Hematopoietic multipotent progenitor cell treated with erythropoietin and hydrocortisone succinate and interleukin-3 and kit ligand, for 6 days (in vitro differentiated cells): ENCODE data around the gene PTPRN2.
"Not testable (repeated sequence)": the region's sequence is repeated elsewhere in the genome, so short reads cannot be mapped to it uniquely, and the experiment has no call there.

Experiments
- DNase-seq: peaks from one replicate; pipeline ENCODE4 v3.0.0-alpha.2; 2015

Gene PTPRN2

DNA sequence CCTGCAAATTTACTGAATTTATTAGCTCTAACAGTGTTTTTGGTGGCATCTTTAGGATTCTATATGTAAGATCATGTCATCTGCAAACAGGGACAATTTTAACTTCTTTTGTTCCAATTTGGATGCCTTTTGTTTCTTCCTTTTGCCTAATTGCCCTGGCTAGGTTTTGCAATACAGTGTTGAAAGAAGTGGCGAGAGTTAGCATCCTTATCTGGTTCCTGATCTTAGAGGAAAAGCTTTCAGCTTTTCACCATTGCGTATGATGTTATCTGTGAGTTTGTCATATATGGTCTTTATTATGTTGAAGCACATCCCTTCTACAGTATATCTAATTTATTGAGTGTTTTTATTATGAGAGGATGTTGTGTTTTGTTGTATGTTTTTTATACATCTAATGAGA is 301.4 kb downstream of the PTPRN2 start:
- peak; percentile 18 for DNase-seq

DNA sequence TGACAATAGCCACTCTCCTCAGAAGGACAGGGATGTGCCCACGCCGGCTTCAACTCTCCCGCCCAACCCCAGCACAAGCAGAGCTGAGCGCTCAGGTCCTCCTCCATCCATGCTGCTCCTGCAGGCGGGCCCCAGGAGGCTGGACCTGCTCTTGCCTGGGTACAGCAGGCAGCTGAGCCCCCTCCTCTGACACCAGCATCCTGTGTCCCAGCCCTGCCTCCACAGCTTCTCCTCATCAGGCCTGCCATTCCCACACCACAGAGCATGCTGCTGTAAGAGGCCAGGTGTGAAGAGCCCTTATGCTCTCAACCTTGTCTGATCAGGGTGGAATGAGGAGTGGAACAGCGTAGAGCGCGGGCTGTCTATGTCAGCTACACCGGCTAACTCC is 302.2 kb downstream of the PTPRN2 start:
- DNase-seq: no peak

DNA sequence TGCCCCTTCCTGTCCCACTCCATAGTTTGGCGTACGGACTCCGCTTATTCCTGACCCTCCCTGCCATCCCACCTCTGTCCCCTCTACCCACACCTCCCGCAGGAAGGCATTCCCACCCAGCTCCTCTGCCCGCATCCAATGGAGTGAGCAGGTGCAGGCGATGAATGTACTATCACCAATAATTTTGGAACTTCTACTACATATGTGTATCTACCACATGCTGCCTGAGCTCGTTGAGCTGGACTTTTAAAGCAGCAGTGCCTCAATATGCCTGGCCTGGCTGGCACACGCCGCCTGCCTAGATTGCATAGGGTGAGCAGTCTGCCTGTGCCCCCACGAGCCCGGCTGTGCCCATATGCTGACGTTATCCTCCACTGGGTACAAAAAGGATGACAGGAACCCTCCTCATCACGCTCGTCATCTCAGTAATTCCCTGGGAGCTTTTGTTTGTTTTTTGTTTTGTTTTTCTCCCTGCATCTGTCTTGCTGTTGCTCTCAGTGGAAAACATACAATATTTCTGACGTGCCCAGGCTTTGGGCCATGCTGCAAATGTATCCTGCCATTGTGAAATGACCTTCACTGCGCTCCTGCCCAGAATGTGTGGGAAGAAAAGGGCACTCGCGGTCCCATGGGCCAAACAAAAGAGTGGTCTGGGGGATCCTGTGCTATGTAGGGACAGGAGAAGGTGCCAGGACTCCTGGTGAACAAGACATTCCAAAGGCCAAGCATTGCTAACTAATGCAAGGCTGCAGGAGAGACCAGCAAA is 302.8 kb downstream of the PTPRN2 start:
- DNase-seq: no peak

- no peak for DNase-seq
Observed at GRCh38 chr7:158284121-158284520, 303.5 kb downstream of the PTPRN2 start.

GRCh38 chr7:158283016-158283974 is 304.3 kb downstream of the PTPRN2 start:
- DNase-seq: no peak

- no peak for DNase-seq
Observed at GRCh38 chr7:158282461-158283001, 305.1 kb downstream of the PTPRN2 start.

GRCh38 chr7:158281441-158281840 is 306.2 kb downstream of the PTPRN2 start:
- DNase-seq: no peak

DNA sequence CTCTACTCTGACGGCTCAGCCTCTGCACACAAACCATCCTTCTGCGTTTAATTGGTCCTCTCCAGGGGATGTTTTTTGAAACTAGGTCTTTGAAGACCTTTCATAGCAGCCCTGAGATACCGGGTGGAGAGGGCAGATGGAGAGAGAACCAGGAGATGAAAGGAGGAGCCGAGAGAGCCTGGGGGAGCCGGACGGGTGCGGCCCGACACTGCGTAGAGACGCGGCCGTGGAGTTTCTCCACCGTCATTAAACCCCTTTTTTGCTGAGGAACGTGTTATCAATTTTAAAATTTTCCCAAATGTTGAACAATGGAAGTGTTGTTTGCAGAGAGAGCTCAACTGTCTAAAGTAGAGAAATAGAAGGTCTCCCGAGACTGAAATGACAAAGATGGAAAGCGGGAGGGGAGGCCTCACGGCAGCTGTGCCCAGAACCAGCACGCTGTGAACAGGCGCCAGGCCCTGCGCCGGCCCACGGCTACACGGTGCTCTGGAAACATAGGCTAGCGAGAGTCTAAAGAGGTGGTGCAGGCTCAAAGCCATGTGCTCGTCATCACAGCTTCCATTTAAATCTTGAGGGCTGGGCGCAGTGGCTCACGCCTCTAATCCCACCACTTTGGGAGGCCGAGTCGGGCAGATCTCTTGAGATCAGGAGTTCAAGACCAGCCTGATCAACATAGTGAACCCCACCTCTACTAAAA is 307.0 kb downstream of the PTPRN2 start:
- DNase-seq: no peak

GRCh38 chr7:158279539-158280447 is 307.8 kb downstream of the PTPRN2 start:
- DNase-seq: no peak

GRCh38 chr7:158278745-158279320 is 308.8 kb downstream of the PTPRN2 start:
- DNase-seq: no peak

- DNase-seq: no peak
Observed at GRCh38 chr7:158277219-158278141, 310.1 kb downstream of the PTPRN2 start.

- DNase-seq: no peak
Observed at GRCh38 chr7:158276414-158277218, 311.0 kb downstream of the PTPRN2 start.

DNA sequence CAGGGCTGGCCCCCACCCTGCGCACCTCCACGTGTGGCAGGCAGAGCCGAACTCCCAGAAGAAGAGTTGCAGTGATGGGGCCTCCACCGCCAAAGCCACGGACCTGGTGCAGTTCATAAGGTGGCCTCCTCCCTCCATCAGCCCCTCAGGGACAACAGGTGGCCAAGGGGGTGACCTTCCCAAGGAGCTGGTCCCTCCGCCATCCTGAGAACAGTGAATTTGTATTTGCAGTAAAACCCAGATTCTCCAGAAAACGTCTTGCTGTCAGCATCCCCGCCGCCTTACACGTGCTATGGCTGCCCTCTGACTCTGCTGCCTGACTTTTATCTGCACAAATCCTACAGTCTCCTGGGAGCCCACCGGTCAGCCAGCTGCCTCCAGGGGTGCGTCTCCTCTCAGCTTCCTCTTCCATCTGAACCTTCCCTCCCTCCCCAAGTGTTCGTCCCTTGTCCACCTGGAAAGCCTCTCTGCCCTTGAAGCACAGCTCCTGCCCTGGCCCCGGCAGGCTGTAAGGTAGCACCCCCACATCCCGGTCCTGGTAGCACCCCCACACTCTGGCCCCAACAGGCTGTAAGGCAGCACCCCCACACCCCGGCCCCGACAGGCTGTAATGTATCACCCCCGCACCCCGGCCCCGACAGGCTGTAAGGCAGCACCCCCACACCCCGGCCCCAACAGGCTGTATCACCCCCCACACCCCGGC is 311.8 kb downstream of the PTPRN2 start:
- no peak for DNase-seq

- no peak for DNase-seq
Observed at GRCh38 chr7:158274996-158275395, 312.6 kb downstream of the PTPRN2 start.

DNA sequence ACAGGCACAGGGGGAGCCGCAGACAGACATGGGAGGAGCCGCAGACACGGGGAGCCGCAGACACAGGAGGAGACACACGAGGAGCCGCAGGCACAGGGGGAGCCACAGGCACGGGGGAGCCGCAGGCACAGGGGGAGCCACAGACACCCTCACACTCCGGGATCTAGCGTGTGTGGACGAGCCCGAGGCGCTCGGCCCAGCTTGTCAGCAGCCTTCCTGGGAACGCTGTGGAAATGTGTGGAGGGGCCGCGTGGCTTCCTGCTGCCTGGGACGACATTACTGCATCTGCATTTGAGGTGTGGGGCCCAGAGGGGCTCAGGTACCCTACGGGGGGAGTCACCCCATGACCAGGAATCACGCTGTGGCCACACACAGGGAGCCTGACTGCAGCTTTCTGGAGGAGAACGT is 313.2 kb downstream of the PTPRN2 start:
- DNase-seq: no peak

GRCh38 chr7:158273756-158274342 is 313.8 kb downstream of the PTPRN2 start:
- DNase-seq: not testable (repeated sequence)

- no peak for DNase-seq
Observed at GRCh38 chr7:158273138-158273651, 314.4 kb downstream of the PTPRN2 start.

DNA sequence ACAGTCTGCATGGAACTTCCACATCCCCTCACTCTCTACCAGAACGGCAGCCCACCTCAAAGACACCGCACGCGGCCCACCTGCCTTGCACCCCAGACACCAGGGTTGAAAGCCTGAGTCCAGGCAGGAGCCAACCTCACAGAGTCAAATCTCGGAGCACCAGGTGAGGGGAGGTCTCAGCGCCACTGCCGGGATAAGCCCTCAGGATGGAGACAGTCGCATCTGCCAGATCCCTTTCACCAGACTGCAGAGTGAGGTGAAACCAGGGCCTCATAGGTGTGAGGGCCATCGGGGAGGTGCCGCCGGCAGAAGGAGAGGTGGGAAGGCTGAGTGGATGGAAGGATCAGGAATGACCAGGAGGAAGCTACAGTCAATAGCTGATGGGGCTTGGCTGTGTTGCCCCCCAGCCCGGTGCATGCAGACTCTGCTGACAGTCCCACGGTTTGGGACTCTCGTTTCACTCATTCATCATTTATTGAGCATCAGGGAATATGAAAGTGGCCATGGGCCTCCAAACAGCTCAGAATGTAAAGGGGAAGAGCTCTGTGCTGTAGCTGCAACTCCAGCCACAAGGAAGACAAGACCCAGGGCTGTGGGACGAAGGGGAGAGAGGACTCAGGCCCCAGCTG is 315.0 kb downstream of the PTPRN2 start:
- DNase-seq: no peak
